AG04450 (cell line): ENCODE results near the gene RAPGEF1. TPM values are rescaled to one million over a fixed set of nuclear protein-coding genes. Genes with fewer than 3 reads are reported as not detected.

Experiments used
- CTCF ChIA-PET: fragments of 300-600, 350-600 bp; formaldehyde crosslinking; extraction: SDS; loops from one replicate; lab custom pipeline; 2022; ENCODE audit warnings: antibody characterized with exemption, inconsistent platforms; lab: Charles Lee
- POLR2A ChIA-PET: fragments of 350-600 bp; formaldehyde crosslinking; extraction: SDS; loops from one replicate; lab custom pipeline; 2021; ENCODE audit warnings: antibody characterized with exemption, inconsistent platforms; lab: Yijun Ruan, JAX
- DNase-seq: peaks from one replicate; pipeline ENCODE4 v3.0.0-alpha.2; 2011; ENCODE audit warnings: low read depth, low spot score
- H3K27ac ChIP-seq: one replicate; pipeline ENCODE4 v1.5.1; 2012; ENCODE audit warnings: low read depth, low read length, control low read depth
- H3K27me3 ChIP-seq: one replicate; pipeline ENCODE4 v1.6.0; 2012; ENCODE audit warnings: low read length; ENCODE audit not compliant: control insufficient read depth, insufficient read depth
- H3K4me3 ChIP-seq: 2 replicates; pipeline ENCODE4 v1.5.1; 2011; ENCODE audit warnings: mild to moderate bottlenecking, low read depth, low read length, control low read depth
- H3K9me3 ChIP-seq: 2 replicates; pipeline ENCODE4 v1.5.1; 2012; ENCODE audit warnings: low read length; ENCODE audit not compliant: control insufficient read depth, insufficient read depth
- CTCF ChIP-seq: IDR thresholded peaks from 2 replicates; pipeline ENCODE4 v1.5.1; 2011; ENCODE audit warnings: low read depth, low read length, control low read depth, inconsistent platforms
- polyA plus RNA-seq: library from polyadenylated mRNA; depleted of rRNA; stranded (reverse); fragments of >200 nt; gene quantifications from 2 replicates; pipeline ENCODE4 v1.2.3, GENCODE V29; 2011

RAPGEF1 gene
- polyA plus RNA-seq, 1 experiment, result 27.6 TPM

- ChIA-PET POLR2A (no interaction called here), CTCF (interaction anchor here (2.9 kb wide), 1 partner anchor 151 kb away, joined by 14 read pairs; the partner anchor contains the start of gene RAPGEF1)
- no peak for TF ChIP-seq CTCF
- no peak for DNase-seq
- H3K4me3 ChIP-seq, result no peak overlapping the region
- no peak overlapping the region for H3K27ac ChIP-seq
- no peaks in the 10 kb centered on the region for H3K27me3 ChIP-seq
- H3K9me3 ChIP-seq, result no peaks in the 10 kb centered on the region
These were observed 150.7 kb downstream of the RAPGEF1 start for GRCh38 chr9:131589124-131589711.

- H3K27me3 ChIP-seq, result no peaks in the 10 kb centered on the region
- CTCF ChIA-PET, result interaction anchor here (0.6 to 2.9 kb wide), 2 partner anchors 148 to 152 kb away, joined by 3 to 14 read pairs; partner anchors contain the start of gene RAPGEF1
- H3K27ac ChIP-seq, result no peak overlapping the region
- DNase-seq, result no peak
- no peak overlapping the region for H3K4me3 ChIP-seq
- no peak for TF ChIP-seq CTCF
- POLR2A ChIA-PET, result no interaction called here
- no peaks in the 10 kb centered on the region for H3K9me3 ChIP-seq
These were observed 151.5 kb downstream of the RAPGEF1 start for GRCh38 chr9:131588396-131588795.

GRCh38 chr9:131587906-131588305 lies 152.0 kb downstream of the RAPGEF1 start:
- Histone ChIP-seq H3K4me3 (no peak overlapping the region), H3K27me3 (no peaks in the 10 kb centered on the region), H3K27ac (no peak overlapping the region), H3K9me3 (no peaks in the 10 kb centered on the region)
- TF ChIP-seq CTCF, result no peak
- CTCF ChIA-PET, result interaction anchor here (2.9 kb wide), 1 partner anchor 152 kb away, joined by 14 read pairs; the partner anchor contains the start of gene RAPGEF1
- no peak for DNase-seq
- POLR2A ChIA-PET, result no interaction called here

GRCh38 chr9:131587331-131587730 lies 152.5 kb downstream of the RAPGEF1 start:
- Histone ChIP-seq H3K4me3 (no peak overlapping the region), H3K27ac (no peak overlapping the region), H3K27me3 (no peaks in the 10 kb centered on the region), H3K9me3 (no peaks in the 10 kb centered on the region)
- no peak for DNase-seq
- CTCF ChIA-PET, result interaction anchor here (2.9 kb wide), 1 partner anchor 153 kb away, joined by 14 read pairs; the partner anchor contains the start of gene RAPGEF1
- no peak for TF ChIP-seq CTCF
- POLR2A ChIA-PET, result no interaction called here

GRCh38 chr9:131585375-131585774 lies 154.5 kb downstream of the RAPGEF1 start:
- Histone ChIP-seq H3K4me3 (no peak overlapping the region), H3K27ac (no peak overlapping the region), H3K9me3 (no peaks in the 10 kb centered on the region), H3K27me3 (no peaks in the 10 kb centered on the region)
- DNase-seq, result no peak
- TF ChIP-seq CTCF, result no peak
- POLR2A ChIA-PET, result interaction anchor here (0.6 to 0.7 kb wide), 3 partner anchors 27 to 566 kb away, joined by 3 to 16 read pairs (median 5); no protein-coding TSS in a partner anchor
- CTCF ChIA-PET, result interaction anchor here (1.2 kb wide), 1 partner anchor 155 kb away, joined by 8 read pairs; the partner anchor contains the start of gene RAPGEF1
